ENCODE data around the gene SMAD3.
"Not testable (repeated sequence)": the region's sequence is repeated elsewhere in the genome, so short reads cannot be mapped to it uniquely, and the experiment has no call there.

Gene SMAD3

DNA sequence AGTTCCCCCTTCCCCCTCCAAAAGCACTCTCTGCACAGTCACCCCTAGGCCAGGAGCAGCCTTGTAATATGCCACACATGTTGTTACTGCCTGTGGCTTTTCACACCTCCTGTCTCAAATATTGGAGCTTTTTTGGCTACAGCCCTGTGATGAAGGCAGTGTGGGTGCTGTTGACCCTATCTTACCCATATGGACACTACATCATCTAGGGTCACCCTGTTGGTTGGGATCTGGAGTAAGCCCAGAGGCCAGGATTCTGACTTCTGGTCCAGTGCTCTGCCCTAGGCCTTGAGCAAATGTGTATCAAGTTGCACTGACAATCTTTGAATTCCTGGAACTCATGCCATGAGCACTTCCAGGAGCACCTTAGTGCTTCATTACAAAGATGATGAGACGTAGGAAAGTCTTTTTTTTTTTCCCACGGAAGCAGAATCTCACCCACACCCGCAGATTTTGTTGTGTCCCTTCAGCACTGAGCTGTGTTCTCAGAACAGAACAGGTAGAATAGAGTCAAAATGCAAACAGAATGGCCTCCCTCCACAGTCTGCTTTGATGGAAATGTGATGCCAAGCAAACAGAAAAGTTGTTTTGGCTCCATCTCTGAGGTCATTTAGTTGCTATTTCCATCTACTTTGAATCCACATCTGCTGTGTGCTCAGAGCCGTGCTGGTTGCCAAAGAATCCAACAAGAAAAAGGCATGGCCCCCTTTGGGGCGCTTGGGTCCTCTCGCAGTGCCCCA, 49.6 kb downstream of the SMAD3 start:
- no peak for DNase-seq

DNA sequence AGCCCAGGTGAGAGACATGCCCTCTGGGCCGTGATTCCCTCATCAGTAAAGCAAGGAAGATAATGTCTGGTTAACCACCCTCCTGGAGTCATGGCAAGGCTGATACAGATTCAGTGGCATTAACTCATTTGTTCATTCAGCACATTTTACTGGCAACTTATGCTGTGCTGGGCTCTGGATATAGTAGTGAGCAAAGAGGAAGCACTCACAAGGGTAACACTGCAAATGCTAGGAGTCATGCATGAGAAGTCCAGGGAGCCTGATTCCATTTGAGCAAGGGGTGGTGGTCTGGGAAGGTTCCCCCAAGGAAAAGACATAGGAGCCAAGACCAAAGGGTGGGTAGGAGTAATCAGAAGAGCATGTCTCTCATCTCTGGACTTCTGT, 50.2 kb downstream of the SMAD3 start:
- DNase-seq: no peak

DNA sequence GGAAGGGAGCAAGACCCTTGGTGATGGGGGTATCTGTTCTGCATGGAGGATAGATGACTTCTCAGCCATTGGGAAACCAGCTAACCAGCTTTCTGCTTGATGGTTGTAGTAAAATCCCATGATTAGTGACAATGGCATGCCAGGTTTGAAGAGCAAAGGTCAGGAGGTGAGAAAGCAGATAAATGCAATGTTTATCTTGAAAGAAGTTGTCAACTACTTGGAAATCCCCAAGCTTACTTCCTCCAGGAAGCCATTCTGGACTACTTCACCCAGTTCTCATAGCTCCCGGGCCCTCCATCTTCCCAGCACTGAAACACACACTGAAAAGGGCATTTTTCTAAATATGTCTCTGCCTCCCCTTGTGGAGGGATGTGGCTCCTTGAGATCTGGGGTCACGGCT, 51.3 kb downstream of the SMAD3 start:
- DNase-seq: no peak

DNA sequence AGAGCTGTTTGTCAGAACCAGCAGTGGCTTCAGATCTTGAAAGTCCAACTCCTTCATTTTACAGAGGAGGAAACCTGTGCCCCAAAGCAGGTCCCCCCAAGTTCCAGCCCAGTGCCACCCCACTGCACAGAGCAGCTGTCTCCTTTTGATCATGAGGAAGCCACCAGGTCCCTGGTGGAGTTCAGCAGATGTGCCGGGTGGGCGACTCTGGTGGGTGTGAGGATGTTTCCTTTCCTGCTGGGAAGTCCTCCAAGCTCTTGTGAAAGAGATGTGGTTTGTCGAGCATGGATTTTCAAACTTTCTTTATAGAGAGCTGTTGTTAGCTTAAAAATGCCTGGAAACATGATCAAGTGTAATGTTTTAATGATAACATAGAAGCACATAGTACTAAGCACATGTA, 52.0 kb downstream of the SMAD3 start:
- no peak for DNase-seq

DNA sequence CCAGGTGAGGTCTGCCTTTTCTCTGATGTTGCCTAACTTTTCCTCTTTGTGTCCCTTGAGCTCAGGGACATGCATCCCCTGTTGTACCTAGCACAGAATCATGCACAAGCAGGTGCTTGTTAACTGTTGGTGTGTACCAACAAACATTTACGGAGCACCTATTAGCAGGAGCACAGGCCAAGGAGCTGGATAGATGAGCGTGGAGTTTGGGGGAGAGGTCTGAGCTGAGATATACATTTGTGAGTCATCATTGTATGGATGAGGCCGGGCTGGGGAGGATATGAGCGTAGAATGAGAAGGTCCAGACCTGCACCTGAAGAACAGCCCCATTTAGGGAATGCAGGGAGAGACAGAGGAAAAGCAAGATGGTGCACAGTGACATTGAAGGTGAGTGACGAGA, 53.4 kb downstream of the SMAD3 start:
- DNase-seq: no peak

- no peak for DNase-seq
These were observed 53.9 kb downstream of the SMAD3 start for GRCh38 chr15:67119238-67119846.

DNA sequence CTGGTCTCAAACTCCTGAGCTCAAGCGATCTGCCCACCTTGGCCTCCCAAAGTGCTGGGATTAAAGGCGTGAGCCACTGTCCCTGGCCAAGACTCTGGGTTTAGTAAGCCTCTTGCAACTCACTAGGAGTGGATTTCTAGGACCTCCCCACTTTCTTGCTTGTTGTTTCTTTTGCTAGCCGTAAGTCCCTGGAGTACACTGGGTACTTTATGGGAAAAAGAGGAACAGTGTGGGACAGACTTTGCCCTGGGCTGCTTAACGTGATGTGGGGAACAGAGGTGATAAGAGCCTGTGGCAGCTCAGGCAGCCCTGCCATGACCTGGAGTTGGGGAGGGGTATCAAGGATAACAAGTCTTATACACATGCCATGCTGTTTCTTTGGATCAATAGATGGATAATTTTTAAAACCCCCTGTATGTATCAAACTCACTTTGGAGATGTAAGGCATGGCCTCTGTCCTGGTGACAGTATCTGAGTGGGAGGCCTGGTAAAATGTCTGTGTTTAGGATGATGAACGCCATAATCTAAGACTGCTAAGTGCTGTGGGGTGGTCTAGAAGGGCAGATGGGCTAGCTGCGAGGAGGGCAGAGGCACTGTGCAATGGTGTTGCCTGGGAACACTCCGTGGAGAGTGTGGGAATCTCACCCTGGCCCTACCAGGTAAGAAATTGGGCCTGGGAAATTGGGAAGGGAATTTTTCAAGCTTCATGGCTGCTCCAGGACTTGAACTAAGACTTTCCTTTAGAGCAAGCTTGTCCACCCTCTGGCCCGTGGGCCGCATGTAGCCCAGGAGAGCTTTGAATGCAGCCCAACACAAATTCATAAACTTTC, 54.8 kb downstream of the SMAD3 start:
- DNase-seq: no peak

- peak; percentile 76 for DNase-seq
These were observed 55.6 kb downstream of the SMAD3 start for GRCh38 chr15:67120839-67121643.

- DNase-seq: no peak
These were observed 56.5 kb downstream of the SMAD3 start for GRCh38 chr15:67121644-67122605.

DNA sequence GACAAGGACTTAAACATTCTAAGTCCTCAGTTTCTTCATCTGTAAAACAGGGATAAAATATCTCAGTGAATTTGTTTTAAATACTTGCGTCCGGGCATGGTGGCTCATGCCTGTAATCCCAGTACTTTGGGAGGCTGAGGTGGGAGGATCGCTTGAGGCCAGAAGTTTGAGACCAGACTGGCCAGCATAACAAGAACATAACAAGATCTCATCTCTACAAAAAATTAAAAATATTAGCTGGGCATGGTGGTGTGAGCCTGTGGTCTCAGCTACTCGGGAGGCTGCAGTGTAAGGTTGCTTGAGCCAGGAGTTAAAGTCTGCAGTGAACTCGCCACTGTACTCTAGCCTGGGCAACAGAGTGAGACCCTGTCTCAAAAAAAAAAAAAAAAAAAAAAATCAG, 57.4 kb downstream of the SMAD3 start:
- DNase-seq: not testable (repeated sequence)

DNA sequence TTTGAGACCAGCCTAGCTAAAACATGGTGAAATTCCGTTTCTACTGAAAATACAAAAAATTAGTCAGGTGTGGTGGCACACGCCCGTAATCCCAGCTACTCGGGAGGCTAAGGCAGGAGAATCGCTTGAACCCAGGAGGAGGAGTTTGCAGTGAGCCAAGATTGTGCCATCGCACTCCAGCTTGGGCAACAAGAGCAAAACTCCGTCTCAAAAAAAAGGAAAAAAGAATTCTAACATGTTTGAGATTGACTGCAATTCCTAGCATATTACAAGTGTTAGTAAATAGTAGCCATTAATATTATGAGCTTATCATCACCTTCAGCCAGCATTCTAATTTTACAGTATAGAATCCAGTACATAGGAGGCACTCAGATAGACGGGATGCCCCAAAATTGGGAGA, 57.9 kb downstream of the SMAD3 start:
- not testable (repeated sequence) for DNase-seq

DNA sequence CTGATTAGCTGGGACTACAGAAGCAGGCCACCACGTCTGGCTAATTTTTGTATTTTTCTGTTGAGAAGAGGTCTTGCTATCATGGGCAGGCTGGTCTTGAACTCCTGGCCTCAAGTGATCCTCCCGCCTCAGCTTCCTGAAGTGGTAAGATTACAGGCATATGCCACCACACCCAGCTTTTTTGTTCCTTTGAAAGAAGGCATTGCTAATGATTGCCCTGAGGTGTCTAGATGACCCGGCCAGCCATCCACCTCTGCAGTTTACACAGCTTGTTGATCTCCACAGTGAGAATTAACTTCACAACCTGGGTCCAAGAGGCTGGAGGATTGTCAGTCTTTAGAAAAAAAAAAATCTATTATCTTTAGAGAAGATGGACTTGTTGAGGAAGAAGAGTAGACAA, 58.7 kb downstream of the SMAD3 start:
- no peak for DNase-seq

DNA sequence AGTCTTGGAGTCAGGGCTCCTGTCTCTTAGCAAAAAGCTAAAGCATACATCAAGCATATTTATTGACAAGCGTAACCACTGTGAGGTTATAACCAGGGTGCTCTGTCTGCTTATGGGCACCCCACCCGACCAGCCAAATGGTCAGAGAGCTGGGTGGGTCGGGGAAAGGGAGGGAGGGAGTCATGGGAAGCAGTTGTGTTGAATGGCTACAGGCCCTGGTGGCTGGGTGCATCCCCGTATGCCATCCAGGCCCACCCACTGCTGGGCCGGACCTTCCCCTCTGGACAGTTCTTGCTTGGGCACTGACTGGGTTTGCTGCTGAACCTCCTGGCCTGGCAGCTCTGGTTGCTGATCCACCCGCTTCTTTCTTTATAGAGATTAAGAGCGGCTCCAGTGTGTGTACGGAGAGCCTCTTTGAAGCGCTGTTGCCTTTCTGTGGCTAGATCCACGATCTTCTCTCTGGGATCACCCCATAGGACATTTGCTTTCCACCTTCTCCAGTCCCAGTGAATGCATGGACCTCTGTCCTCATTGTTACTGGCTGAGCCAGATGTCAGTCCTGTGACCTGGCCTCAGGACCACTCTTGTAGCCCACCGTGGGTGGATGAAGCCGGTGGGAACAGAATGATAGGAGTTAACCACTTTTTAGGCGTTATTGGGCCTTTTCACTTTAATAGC, 59.6 kb downstream of the SMAD3 start:
- no peak for DNase-seq

DNA sequence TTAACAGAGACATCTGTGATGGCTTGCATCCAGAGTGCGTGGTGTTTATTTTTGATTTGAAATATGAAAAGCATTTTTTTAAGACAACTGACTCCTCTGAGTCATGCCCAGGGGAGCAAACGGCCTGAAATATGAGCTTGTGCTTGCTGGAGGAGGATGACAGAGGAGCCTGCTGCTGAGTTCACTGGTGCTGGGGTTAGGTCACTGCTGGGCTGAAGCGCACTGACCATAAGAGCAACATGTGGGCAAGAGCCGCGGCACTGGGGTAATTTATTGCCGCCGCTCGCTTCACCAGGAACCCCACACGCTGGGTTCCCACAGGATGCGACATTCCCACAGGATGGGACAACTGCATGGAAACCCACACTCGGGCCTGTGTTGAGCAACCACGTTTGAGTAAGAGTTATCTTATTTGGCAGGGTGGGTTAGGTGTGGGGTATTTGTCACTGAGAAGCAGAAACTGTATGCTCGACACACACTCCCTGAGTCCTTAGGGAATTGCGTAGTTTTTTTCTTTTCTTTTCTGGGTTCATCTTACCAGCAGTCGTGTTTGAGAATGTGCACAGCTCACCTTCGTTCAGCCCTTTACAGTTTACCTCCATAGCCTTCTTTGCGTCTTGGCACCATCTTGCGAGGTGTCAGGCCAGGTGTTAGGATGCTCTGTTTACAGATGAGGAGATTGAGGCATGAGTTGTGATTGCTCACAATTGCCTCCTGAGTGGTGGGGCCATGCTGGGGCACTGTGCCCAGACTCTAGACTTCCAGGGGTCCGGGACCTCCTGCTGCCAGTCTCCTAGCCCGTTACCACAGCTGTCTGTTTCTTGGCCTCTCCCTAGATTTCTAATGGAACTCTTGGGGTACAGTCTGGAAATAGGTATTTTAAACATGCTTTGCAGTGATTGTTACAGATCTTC, 60.4 kb downstream of the SMAD3 start:
- DNase-seq: no peak

GRCh38 chr15:67126551-67127330, 61.3 kb downstream of the SMAD3 start:
- DNase-seq: no peak

DNA sequence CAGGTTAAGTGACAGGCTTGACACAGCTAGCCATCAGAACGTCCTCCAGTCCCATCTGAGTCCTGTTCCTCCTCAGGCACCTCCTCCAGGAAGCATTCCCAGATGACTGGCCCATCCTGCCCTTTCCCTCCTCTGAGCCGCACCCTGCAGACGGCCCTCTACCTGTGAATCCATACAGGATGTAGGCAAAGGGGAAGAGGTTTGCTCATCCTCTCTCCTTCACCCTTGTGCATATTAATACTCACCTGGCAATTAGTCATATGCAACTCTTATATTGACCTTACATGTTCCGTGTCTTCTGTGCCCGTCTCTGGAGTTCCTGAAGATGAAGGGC, 61.9 kb downstream of the SMAD3 start:
- no peak for DNase-seq

GRCh38 chr15:67127965-67128364, 62.6 kb downstream of the SMAD3 start:
- DNase-seq: no peak

- DNase-seq: no peak
These were observed 64.8 kb downstream of the SMAD3 start for GRCh38 chr15:67130166-67130565.
